NCI-H82 treated with DMSO at 0.1 percent for 48 hours (cell line): ENCODE measurements around the gene DNAAF5.
"Not testable (repeated sequence)": the region's sequence is repeated elsewhere in the genome, so short reads cannot be mapped to it uniquely, and the experiment has no call there.

ENCODE experiments used
- DNase-seq: peaks from one replicate; lab custom pipeline; 2025; ENCODE audit not compliant: unreplicated experiment; lab: John Stamatoyannopoulos, UW

Gene DNAAF5

DNA sequence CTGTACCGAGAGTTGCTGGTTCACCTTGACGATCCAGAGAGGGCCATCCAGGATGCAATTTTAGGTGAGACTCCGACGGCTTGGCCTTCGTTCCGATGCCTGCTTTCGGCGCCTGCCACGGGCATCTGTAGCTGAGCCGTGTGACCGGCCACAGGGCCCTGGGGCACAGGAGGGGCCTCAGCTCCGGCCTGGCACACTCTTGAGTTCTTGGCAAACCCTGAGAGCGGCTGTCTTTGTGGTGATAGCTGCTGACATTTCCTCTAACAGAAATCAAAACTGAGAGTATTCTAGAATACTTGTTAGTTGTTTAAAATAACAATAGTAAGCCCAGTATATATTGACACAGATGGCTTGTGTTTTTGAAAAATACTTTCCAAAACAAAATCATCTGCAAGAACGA, 53.6 kb downstream of the DNAAF5 start:
- no peak for DNase-seq

DNA sequence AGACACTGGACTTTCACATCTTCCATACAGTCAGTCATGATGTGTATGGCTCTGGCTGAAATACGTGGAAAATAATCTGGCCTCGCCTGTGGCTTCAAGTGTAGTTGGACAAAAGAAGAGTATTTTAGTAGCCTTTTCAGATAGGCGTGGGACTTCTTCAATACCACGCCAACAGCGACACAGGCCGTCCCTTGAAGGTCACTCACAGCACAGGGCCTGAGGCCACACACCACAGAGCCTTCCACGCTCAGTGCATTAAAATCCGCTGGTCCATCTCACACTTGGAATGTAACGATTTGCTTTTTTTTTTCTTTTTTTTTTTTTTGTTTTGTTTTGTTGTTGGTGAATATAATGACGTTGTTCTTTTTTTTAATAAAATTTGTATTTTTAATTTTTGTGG, 54.0 kb downstream of the DNAAF5 start:
- DNase-seq: no peak

DNA sequence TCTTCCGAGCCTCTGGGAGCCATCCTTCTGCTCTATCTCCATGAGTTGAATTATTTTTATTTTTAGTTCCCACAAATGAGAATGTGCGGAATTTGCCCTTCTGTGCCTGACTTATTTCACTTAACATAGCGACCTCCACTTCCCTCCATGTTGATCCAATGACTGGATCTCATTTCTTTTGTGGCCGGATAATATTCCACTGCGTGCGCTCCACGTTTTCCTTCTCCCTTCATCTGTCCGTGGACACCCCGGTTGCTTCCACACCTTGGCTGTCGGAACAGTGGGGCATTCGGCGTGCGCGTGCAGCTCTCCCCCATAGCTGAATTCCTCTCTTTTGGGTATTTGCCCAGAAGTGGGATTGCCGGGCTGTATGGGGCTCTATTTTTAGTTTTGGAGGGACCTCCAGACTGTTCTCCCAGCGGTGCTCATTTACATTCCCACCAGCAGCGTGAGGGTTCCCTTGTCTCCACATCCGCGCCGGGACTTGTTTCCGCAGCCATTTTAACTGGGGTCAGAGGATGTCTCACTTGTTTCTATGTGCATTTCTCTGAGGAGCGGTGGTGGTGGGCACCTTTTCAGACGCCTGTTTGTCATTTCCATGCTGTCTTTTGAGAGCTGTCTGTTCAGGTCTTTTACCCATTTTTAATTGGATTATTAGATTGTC, 54.8 kb downstream of the DNAAF5 start:
- no peak for DNase-seq

DNA sequence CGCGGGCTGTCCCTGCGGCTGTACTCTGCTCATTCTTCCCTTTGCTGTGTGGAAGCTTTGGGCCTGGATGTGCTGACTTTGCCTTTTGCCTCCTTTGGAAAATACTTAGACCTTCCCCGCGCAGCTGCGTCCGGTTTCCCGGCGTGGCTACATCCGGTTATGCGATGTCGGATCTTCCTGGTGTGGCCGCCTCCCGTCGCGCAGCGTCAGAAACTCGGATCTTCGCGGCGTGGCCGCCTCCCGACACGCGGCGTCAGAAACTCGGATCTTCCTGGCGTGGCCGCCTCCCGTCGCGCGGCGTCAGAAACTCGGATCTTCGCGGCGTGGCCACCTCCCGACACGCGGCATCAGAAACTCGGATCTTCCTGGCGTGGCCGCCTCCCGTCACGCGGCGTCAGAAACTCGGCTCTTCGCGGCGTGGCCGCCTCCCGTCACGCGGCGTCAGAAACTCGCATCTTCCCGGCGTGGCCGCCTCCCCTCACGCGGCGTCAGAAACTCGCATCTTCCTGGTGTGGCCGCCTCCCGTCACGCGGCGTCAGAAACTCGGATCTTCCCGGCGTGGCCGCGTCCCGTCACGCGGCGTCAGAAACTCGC, 55.5 kb downstream of the DNAAF5 start:
- no peak for DNase-seq

DNA sequence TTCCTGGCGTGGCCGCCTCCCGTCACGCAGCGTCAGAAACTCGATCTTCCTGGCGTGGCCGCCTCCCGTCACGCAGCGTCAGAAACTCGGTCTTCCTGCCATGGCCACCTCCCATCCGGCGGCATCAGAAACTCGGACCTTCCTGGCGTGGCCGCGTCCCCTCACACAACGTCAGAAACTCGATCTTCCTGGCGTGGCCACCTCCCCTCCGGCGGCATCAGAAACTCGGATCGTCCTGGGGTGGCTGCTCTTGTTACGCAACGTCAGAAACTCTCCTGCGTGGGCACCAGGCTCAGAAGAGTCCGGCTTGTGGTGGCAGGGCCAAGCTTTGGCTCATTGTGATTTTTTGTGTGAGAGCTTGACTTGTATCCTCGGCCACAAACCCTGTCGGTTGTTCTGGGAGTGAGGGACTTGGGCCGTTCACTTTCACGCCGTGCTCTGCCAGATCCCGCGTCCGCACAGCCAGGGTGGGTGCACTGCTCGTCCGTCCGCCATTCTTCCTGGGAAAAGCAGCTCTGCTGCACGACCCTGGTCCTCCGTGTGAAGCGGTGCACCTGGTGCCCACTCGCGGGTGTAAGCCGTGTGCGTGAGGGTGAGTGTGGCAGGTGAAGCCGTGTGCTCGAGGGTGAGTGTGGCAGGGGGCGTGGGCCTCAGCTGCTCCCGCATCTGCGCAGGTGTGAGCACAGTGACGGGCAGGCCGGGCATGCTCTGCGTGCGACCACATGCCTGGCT, 56.4 kb downstream of the DNAAF5 start:
- no peak for DNase-seq

DNA sequence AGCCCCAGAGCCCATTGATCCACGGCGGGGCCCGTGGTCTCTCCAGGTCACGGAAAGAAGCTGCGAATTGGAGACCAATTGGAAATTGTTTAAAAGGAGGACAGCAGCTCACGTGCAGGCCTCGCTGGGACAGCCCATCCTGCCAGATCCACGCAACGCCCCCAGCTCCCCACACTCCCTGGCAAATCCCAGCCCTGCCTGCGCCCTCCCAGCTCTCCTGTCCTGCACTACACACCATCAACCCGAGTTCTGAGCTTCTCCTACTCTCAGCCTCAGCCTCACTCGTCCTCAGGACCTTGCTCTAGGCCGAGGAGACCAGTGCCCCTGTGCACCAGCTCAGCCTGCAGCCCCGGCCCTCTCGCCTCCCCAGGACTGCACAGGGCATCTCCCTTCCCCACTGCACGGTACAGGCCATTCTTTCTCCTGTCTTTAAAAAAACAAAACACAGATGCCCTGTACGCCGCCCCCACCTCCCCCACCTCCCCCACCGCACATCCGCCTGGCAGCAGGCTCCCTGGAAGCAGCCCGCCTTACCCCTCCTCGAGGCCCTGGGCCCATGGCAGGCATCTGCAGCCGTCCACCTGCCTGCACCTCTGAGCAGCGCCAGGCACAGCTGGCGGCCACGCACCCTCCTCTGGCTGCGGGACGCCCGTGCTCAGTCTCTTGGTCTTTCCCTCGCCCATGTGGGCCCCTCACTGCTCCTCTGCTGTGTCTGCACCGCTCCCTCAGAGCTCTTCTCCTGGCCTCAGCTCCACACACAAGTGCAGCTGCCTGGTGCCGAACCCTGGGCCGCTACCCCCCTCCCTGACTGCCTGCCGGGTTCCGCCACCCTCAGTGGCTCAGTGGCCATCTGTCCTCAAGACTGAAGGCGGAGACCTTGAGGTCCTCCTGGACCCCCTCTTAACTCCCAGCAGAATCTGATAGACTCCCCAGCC, 57.3 kb downstream of the DNAAF5 start:
- DNase-seq: no peak

DNA sequence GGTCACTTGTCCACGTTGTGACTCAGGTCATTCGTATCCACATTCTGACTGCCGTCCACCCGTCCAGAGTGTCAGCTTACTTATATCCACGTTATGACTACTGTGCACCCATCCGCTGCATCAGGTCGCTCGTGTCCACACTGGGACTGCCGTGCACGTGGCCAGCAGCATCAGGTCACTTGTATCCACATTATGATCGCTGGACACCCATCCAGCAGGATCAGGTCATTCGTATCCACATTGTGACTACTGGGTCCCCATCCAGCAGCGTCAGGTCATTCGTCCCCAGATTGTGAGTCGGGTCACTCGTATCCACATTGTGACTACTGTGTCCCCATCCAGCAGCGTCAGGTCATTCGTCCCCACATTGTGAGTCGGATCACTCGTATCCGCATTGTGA, 58.5 kb downstream of the DNAAF5 start:
- DNase-seq: no peak

DNA sequence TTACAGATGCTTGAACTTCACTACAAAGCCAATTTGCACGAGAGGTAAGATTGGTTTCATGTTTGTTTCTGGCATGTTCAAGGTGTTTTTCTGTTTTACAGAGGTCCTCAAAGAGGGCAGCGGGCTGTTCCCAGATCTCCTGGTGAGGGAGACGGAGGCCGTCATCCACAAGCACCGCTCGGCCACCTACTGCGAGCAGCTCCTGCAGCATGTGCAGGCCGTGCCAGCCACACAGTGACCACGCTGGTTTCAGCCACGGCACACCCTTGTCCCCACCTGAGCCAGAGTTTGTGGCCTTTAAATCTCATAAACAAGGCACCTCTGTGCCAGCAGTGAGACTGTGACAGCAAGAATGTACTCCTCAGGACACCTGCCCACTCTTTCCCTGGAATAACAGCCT, 58.9 kb downstream of the DNAAF5 start:
- DNase-seq: no peak

DNA sequence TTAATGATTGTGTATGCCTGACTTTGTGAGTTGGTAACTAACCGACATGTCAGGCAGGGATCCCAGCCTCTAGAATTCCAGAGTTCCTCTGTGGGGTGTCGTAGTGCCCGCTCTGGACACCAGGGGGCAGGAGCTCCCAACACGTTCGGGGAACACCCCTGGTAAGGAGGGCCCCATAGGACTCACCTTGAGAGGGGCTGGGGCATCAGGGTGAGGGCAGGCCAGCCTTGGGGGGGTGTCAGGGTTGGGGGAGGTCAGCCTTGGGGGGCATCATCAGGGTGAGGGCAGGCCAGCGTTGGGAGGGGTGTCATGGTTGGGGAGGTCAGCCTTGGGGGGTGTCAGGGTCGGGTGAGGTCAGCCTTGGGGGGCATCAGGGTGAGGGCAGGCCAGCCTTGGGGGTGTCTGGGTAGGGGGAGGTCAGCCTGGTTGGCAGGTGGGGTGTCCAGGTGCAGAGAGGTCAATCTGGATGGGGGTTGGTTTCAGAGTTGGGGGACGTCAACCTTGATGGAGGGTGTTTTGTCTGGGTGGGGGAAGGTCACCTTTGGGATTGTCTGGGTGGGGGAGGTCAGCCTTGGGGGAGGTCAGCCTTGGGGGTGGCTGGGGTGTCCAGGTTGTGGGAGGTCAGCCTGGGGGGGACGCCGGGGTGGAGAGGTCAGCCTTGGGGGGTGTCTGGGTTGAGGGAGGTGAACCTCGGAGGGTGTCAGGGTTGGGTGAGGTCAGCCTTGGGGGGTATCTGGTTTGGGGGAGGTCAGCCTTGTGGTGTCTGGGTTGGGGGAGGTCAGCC, 60.2 kb downstream of the DNAAF5 start:
- no peak for DNase-seq

DNA sequence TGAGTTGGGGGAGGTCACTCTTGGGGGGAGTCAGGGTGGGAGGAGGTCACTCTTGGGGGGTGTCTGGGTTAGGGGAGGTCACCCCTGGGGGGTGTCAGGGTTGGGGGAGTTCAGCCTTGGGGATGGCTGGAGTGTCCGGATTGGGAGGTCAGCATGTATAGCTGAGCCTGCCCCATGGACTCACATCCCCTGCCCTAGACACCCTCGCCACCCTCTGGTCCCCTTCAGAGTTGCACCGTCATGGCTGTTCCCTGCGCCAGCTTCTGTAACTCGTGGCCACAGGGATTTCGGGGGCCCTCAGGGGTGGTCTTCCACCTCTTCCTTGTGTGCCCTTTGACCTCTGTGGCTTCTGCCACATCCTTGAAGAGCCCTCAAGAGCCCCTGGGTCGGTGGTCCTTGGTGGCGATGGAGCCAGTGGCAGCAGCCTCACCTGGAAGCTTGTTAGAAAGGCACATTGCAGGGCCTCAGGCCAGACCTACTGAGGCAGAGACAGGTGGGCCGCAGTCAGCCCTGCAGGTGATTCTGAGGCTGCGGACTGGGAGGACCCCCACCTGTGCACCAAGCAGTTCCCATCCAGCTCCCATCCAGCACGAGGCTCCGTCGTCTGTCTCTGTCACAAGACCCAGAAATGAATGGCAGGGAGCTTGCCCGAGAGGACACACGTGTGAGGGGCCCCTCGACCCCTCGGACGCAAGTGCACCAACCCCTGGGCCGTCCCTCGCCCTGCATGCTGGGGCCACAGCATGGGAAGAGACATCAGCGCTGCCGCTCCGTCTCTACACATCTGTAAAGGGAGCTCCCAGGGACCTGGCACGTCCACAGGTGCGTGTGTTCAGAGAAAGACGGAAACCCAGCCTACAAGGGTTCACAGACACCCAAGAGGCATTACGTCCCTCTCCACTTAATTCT, 61.1 kb downstream of the DNAAF5 start:
- DNase-seq: no peak

DNA sequence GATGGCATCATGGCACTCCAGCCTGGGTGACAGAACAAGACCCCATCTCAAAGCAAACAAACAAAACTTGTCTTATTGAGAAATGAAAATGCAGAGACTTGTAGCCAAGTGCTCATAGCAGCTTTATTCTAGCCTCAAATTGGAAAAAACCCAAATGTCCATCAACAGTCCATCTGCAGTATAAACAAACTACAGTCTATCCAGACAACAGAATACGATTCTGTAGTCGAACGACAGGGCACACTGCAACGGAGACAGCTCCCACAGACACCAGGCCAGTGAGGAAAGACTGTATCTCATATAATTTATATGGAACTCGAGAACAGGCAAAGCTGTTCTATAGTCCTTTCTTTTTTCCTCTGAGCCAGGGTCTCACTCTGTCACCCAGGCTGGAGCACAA, 65.0 kb downstream of the DNAAF5 start:
- DNase-seq: no peak

DNA sequence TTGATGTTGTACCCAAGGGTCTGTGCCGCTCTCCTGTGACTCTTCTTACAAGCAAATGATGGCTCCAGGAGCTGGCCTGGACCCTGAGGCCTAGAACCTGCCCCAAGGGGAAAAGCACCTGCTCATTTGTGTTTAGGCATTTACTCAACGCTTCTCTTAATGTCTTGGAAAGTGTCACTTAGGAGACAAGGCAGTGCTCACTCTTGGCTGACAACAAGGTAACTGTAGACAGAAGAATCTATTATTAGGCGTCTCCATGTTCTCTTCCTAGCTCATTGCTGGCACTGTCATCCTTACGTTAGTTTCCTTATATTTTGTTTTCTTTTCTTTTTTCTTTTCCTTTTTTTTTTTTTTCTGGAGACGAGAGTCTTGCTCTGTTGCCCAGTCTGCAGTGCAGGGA, 67.7 kb downstream of the DNAAF5 start:
- DNase-seq: no peak

DNA sequence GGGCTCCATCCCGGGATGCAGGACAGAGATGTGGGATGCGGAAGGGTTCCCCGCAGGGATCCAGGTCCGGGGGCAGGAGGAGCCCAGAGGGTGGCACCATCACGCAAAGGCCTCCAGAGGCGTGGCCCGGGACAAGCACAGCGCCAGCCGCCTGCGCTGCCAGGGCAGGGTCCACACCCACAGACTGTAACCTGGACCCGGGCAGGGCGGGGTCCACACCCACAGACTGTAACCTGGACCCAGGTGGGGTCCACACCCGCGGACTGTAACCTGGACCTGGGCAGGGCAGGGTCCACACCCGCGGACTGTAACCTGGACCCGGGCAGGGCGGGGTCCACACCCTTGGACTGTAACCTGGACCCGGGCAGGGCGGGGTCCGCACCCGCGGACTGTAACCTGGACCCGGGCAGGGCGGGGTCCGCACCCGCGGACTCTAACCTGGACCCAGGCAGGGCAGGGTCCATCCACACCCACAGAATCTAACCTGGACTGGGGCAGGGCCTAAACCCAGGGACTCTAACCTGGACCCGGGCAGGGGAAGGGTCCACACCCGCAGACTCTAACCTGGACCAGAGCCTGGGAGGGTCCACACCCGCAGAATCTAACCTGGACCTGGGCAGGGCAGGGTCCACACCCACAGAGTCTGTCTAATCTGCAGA, 68.3 kb downstream of the DNAAF5 start:
- no peak for DNase-seq

DNA sequence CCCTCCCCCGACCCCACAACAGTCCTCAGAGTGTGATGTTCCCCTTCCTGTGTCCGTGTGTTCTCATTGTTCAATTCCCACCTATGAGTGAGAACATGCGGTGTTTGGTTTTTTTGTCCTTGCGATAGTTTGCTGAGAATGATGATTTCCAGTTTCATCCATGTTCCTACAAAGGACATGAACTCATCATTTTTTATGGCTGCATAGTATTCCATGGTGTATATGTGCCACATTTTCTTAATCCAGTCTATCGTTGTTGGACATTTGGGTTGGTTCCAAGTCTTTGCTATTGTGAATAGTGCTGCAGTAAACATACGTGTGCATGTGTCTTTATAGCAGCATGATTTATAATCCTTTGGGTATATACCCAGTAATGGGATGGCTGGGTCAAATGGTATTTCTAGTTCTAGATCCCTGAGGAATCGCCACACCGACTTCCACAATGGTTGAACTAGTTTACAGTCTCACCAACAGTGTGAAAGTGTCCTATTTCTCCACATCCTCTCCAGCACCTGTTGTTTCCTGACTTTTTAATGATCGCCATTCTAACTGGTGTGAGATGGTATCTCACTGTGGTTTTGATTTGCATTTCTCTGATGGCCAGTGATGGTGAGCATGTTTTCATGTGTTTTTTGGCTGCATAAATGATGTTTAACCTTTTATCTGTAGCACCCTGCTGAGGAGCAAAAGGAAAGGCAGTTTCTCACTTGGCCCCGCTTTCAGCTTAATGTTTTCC, 70.1 kb downstream of the DNAAF5 start:
- not testable (repeated sequence) for DNase-seq

DNA sequence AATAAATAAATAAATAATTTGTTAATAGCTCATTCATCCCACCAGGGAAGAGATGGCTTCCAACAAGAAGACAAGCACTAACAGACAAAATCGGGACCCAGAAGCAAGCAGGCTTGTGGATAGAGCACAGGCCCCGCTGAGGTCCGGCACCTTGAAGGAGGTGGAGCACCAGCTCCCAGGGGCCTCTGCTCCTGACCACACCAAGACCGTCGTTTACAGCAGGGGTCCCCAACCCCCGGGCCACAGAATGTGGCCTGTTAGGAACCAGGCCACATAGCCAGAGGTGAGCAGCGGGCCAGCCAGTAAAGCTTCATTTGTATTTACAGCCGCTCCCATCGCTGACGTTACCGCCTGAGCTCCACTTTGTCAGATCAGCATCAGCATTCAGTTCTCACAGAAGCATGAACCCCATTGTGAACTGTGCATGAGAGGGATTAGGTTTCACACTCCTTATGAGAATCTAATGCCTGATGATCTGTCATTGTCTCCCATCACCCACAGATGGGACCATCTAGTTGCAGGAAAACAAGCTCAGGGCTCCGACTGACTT, 72.5 kb downstream of the DNAAF5 start:
- DNase-seq: no peak

DNA sequence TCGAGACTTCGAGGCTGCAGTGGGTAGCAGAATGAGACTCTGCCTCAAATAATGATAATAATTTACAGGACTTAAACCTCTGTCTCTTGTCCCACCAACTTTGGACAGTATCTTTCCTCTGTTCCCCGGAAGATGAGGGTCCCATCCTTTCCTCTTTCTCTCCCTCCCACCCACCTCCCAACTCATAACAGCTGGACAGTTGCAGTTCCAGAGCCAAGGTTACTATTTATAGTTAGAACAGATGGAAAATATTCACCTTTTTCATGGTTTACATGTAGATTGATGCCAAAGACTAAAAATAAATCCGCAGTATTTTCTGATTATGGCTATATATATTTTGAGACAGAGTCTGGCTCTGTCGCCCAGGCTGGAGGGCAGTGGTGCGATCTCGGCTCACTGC, 74.2 kb downstream of the DNAAF5 start:
- DNase-seq: no peak

DNA sequence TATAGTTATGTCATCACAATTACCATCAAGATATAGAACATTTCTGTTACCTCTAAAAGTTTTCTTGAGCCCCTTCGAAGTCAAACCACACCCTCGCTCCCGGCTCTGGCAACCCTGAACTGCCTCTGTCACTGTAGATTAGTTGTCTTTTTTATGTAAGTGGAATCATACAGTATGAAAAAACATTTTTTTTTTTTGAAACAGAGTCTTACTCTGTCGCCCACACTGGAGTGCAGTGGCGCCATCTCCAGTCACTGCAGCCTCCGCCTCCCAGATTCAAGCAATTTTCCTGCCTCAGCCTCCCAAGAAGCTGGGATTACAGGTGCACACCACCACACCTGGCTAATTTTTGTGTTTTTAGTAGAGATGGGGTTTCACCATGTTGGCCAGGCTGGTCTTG, 74.9 kb downstream of the DNAAF5 start:
- not testable (repeated sequence) for DNase-seq

DNA sequence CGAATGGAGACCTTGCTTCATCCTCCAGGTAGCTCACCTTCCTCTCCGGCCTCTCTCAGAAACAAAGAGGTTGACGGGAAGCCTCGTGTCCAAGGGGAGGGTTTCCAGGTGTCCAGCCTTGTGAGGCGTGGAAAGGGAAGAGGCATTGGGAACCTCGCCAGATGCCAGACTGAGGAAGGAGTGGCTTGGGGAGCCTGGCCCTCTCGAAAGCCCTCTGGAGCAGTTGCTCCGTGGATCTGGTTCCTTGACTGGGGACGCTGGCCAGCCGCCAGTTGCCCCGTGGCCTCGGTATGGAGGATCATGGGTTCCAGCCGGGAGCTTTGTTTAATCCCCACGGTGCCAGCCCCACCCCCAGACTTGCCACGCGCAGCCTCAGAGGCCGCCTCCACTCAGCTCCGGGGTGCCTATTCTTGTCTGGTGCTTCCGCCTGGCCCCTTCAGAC, 75.5 kb downstream of the DNAAF5 start:
- DNase-seq: peak; percentile 56
